Erythroblast (primary cell): Measurements from ENCODE around the gene HLA-DPB1.

Experiments used
- GATA1 ChIP-seq: IDR thresholded peaks from 2 replicates; pipeline ENCODE4 v1.6.1; 2011; ENCODE audit warnings: low read depth, mild to moderate bottlenecking, control low read depth, low read length, moderate library complexity
- POLR2A ChIP-seq: IDR thresholded peaks from 2 replicates; pipeline ENCODE4 v1.6.1; 2011; ENCODE audit warnings: mild to moderate bottlenecking, low read length

DNA sequence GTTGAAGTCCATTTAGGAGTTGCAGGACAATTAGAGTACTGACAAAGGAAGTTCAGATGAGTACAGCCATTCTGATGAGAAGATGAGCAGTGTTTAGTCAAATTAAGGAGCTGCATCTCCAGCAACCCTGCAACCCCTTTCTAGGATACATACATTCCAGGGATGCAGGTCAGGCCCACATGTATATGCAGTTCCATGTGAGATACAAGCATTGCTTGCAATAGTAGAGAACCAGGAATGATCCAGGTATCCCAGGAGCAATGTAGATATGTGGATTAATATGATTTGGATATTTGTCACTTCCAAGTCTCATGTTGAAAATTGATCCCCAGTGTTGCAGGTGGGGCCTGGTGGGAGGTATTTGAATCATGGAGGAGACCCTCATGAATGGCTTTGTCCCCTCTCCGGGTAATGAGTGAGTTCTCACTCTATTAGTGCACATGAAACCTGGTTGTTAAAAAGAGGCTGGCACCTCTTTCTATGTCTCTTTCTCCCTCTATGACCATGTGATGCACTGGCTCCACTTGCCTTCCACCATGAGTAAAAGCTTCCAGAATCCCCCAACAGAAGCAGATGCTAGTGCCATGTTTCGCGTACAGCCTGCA lies 8.8 kb upstream of the HLA-DPB1 start:
- TF ChIP-seq POLR2A (no peak), GATA1 (no peak)
